Smooth muscle cell (in vitro differentiated cells): ENCODE data around the gene UGGT2. TPM values are rescaled to one million over a fixed set of nuclear protein-coding genes. Genes with fewer than 3 reads are reported as not detected.

ENCODE experiments used
- DNase-seq: peaks from one replicate; lab custom pipeline; 2025; ENCODE audit not compliant: unreplicated experiment; lab: John Stamatoyannopoulos, UW
- H2AFZ ChIP-seq: fragments of 200-600 bp; sonication (generic); 2 replicates; pipeline ENCODE4 v1.6.0; 2016; ENCODE audit warnings: antibody characterized with exemption, low read depth, mild to moderate bottlenecking
- H3F3A ChIP-seq: fragments of 200-600 bp; sonication (generic); 2 replicates; pipeline ENCODE4 v1.6.0; 2017; ENCODE audit warnings: antibody characterized with exemption, low read depth
- H3K27ac ChIP-seq: fragments of 200-600 bp; sonication (generic); 2 replicates; pipeline ENCODE4 v1.5.1; 2016; ENCODE audit warnings: low read depth, mild to moderate bottlenecking
- H3K27me3 ChIP-seq: fragments of 200-600 bp; sonication (generic); 2 replicates; pipeline ENCODE4 v1.6.1; 2016; ENCODE audit warnings: low read depth, mild to moderate bottlenecking
- H3K36me3 ChIP-seq: fragments of 200-600 bp; sonication (generic); 2 replicates; pipeline ENCODE4 v1.5.1; 2016; ENCODE audit warnings: low read depth
- H3K4me1 ChIP-seq: fragments of 200-600 bp; sonication (generic); 2 replicates; pipeline ENCODE4 v1.5.1; 2016; ENCODE audit warnings: low read depth
- H3K4me2 ChIP-seq: fragments of 200-600 bp; sonication (generic); 2 replicates; pipeline ENCODE4 v1.6.0; 2016; ENCODE audit warnings: mild to moderate bottlenecking
- H3K4me3 ChIP-seq: fragments of 200-600 bp; sonication (generic); 2 replicates; pipeline ENCODE4 v1.5.1; 2016; ENCODE audit warnings: mild to moderate bottlenecking
- H3K79me2 ChIP-seq: fragments of 200-600 bp; sonication (generic); 2 replicates; pipeline ENCODE4 v1.6.0; 2016; ENCODE audit warnings: low read depth, mild to moderate bottlenecking
- H3K9ac ChIP-seq: fragments of 200-600 bp; sonication (generic); 2 replicates; pipeline ENCODE4 v1.6.0; 2016; ENCODE audit warnings: low read depth
- H3K9me3 ChIP-seq: fragments of 200-600 bp; sonication (generic); replicated peaks from 2 replicates; pipeline ENCODE4 v1.5.1; 2016; ENCODE audit warnings: low read depth
- H4K20me1 ChIP-seq: fragments of 200-600 bp; sonication (generic); 2 replicates; pipeline ENCODE4 v1.6.0; 2016; ENCODE audit warnings: low read depth
- CTCF ChIP-seq: fragments of 200-600 bp; sonication (generic); IDR thresholded peaks from 2 replicates; pipeline ENCODE4 v1.5.1; 2017; ENCODE audit warnings: borderline replicate concordance, mild to moderate bottlenecking, antibody characterized with exemption; ENCODE audit not compliant: insufficient read depth, poor library complexity, severe bottlenecking
- WGBS: methylation state at CpG from one replicate; pipeline ENCODE4 v1.1.7; 2016; ENCODE audit warnings: low lambda C conversion rate; 5-methylcytosine and 5-hydroxymethylcytosine counted together
- polyA plus RNA-seq: library from polyadenylated mRNA; unstranded; fragments of >200 nt; fragmentation: Nextera tagmentation; extraction: Ambion mirVana; gene quantifications from 2 replicates; pipeline ENCODE4 v1.2.1, GENCODE V29; 2016
- total RNA-seq: library from RNA; depleted of rRNA; stranded (reverse); fragments of >200 nt; gene quantifications from 2 replicates; pipeline ENCODE4 v1.2.3, GENCODE V29; 2014

Gene UGGT2
- total and polyA plus RNA-seq, 2 experiments from 2014 or later = 27.4 to 67.2 TPM

DNA sequence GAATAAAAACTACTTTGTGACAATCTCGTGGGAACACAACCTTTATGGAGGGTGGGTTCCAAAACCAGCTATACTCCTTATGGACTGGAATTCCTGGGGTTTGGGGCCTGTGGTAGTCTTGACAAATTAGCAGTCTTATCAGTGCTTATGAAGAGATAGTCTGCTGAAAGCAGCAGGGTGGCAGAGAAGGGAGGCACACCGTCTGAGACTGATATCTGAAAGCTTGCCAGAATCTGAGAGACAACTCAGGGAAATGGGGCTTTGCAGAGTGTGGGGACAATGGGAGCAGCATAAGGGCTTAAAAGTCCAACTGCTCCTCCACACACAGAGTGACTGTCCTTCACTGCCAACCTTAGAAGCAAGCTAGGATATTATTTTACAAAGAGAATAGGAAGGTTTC lies 95.9 kb downstream of the UGGT2 start:
- no peak for DNase-seq
- Histone ChIP-seq H3K9ac (no peak overlapping the region), H3K4me2 (no peak overlapping the region), H3K9me3 (no peaks in the 10 kb centered on the region), H3K4me3 (no peak overlapping the region), H3K27me3 (no peaks in the 10 kb centered on the region), H3F3A (no peaks in the 10 kb centered on the region), H2AFZ (no peak overlapping the region), H3K4me1 (no peaks in the 10 kb centered on the region), H3K79me2 (no peaks in the 10 kb centered on the region), H3K36me3 (peaks cover 9% of the 10 kb centered on the region), H3K27ac (no peak overlapping the region), H4K20me1 (no peaks in the 10 kb centered on the region)
- no peak for TF ChIP-seq CTCF
- WGBS = 43% methylated on average over 2 of the region's 2 CpGs

GRCh38 chr13:95956589-95957148 lies 96.5 kb downstream of the UGGT2 start:
- no peaks in the 10 kb centered on the region for H3K9me3 ChIP-seq
- no peak for TF ChIP-seq CTCF
- no peak overlapping the region for H3K9ac ChIP-seq
- H3K27me3 ChIP-seq = no peaks in the 10 kb centered on the region
- no peak overlapping the region for H3K4me3 ChIP-seq
- DNase-seq = no peak
- H3K79me2 ChIP-seq = no peaks in the 10 kb centered on the region
- no peak overlapping the region for H2AFZ ChIP-seq
- no peak overlapping the region for H3K27ac ChIP-seq
- H3K4me2 ChIP-seq = no peak overlapping the region
- H3K4me1 ChIP-seq = no peaks in the 10 kb centered on the region
- H3K36me3 ChIP-seq = peaks cover 9% of the 10 kb centered on the region
- H4K20me1 ChIP-seq = no peaks in the 10 kb centered on the region
- H3F3A ChIP-seq = no peaks in the 10 kb centered on the region

DNA sequence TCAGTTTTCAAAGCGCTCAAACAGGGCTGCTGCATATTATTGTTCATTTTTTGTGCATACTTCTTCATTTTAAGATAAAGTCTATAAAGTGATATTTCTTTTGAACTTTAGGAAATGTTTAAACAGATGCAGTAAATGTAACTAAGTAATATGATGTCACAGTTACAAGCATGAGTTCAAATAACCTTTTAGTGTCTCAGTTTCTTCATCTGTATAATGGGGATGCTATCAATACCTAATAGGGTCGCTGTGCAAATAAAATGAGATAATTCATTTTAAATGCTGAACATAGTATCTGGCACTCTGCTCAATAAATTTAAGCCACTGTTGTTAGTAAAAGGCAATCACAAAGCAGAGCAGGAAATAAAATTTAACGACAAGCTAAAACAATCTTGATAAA lies 97.5 kb downstream of the UGGT2 start:
- TF ChIP-seq CTCF = no peak
- H3K9me3 ChIP-seq = no peaks in the 10 kb centered on the region
- no peaks in the 10 kb centered on the region for H3K4me1 ChIP-seq
- 99% methylated on average over 3 of the region's 3 CpGs for WGBS
- H3F3A ChIP-seq = no peaks in the 10 kb centered on the region
- no peak overlapping the region for H3K4me3 ChIP-seq
- H4K20me1 ChIP-seq = no peaks in the 10 kb centered on the region
- no peak overlapping the region for H3K9ac ChIP-seq
- H3K4me2 ChIP-seq = no peak overlapping the region
- no peak overlapping the region for H3K27ac ChIP-seq
- DNase-seq = no peak
- no peaks in the 10 kb centered on the region for H3K27me3 ChIP-seq
- peaks cover 9% of the 10 kb centered on the region for H3K36me3 ChIP-seq
- H3K79me2 ChIP-seq = no peaks in the 10 kb centered on the region
- no peak overlapping the region for H2AFZ ChIP-seq

- H4K20me1 ChIP-seq = no peaks in the 10 kb centered on the region
- H3K27me3 ChIP-seq = no peaks in the 10 kb centered on the region
- no peak overlapping the region for H3K4me3 ChIP-seq
- H2AFZ ChIP-seq = no peak overlapping the region
- H3K36me3 ChIP-seq = peaks cover 9% of the 10 kb centered on the region
- no peaks in the 10 kb centered on the region for H3F3A ChIP-seq
- WGBS = 98% methylated on average over 3 of the region's 3 CpGs
- no peaks in the 10 kb centered on the region for H3K9me3 ChIP-seq
- no peak overlapping the region for H3K27ac ChIP-seq
- H3K79me2 ChIP-seq = no peaks in the 10 kb centered on the region
- H3K4me2 ChIP-seq = no peak overlapping the region
- DNase-seq = no peak
- TF ChIP-seq CTCF = no peak
- H3K4me1 ChIP-seq = no peaks in the 10 kb centered on the region
- no peak overlapping the region for H3K9ac ChIP-seq
Measured at GRCh38 chr13:95955255-95955654, 97.9 kb downstream of the UGGT2 start.
